ENCODE data around the gene NDUFAF8.

Gene NDUFAF8

GRCh38 chr17:81277946-81278693 is 39.0 kb downstream of the NDUFAF8 start:
- no peak for DNase-seq

- no peak for DNase-seq
Measured at GRCh38 chr17:81278831-81279230, 39.7 kb downstream of the NDUFAF8 start.

- DNase-seq, result no peak
Measured at GRCh38 chr17:81279278-81280275, 40.5 kb downstream of the NDUFAF8 start.

GRCh38 chr17:81280571-81280970 is 41.5 kb downstream of the NDUFAF8 start:
- no peak for DNase-seq

- no peak for DNase-seq
Measured at GRCh38 chr17:81282141-81282540, 43.0 kb downstream of the NDUFAF8 start.

- no peak for DNase-seq
Measured at GRCh38 chr17:81282876-81283275, 43.8 kb downstream of the NDUFAF8 start.

DNA sequence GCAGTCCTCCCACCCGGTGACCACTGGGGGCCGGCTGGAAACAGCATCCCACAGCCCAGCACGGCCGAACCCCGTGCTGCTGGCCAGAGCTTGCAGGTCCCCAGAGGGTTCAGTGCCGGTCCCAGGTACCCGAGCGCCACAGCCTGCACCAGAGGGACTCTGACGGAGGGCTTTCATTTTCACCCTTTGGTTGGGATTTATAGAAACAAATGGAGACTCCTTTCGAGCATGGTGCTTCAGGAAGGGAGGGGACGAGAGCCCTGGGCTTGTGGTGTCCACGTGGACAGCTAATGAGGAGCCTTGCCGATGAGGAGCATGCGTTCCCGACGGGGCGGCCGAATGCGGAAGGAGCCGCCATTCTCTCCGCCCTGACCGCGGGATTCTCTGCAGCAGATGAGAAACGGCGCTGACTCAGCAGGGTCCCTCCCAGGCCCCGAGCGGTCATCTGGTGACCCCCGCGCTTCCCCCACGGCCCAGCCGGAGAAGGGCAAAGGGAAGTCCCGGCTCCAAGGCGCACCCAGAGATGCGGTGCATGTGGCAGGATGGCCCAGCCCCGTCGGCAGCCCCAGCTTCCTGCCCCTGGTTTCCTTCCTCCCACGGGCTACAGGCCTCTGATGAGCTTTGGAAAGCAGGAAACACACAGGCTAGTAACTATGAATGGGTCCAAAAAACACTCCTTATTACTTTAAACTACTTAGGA is 46.2 kb downstream of the NDUFAF8 start:
- no peak for DNase-seq

DNA sequence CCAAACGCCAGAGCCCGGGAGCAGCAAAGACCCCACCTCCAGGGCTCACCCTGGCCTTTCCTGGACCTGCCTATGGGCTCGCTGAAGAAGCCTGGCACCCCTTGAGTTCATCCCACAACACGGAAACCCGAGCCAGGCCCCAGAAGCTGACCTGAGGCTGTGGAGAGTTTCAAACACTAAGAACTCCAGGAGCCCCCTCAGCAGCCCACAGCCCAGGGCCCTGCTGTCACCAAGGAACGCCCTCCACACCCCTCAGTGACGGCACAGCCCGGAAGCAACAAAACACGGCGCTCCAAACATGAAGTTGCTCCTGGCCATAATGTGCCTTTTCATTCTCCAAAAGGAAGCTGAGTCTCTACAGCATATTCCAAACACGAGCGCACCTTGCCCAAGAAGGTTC is 46.8 kb downstream of the NDUFAF8 start:
- no peak for DNase-seq

DNA sequence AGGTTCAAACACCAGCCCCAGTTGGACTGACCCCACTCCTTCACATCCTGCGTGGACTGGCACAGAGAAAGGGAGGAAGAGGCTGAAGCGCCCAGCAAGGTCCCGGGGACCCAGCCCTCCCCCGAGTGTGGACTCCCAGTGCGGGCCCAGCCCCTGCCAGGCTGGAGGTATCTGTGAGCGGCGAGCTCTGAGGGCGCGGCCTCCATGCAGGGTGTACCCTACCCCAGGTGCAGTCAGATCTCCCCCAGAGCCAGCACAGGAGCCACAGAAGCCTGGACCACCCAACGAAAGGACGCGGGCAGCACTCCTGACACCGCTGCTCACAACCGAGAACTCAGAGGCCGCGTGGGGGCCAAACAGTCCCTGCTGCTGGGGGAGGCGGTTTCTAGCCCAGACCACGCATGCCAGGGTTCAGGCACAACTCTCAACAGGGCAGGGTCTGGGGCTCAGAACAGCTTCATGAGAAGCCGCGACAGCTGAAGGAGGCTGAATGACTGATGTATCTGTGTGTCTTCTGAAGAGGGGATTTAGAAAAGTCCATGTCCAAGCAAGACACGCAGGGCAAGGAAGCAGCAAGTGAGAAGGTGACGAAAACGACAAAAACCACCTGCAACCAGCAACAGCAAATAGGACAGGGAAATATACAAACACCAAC is 47.5 kb downstream of the NDUFAF8 start:
- DNase-seq, result no peak

GRCh38 chr17:81287152-81287551 is 48.0 kb downstream of the NDUFAF8 start:
- no peak for DNase-seq

- DNase-seq, result no peak
Measured at GRCh38 chr17:81287741-81288430, 48.8 kb downstream of the NDUFAF8 start.

- DNase-seq, result no peak
Measured at GRCh38 chr17:81288715-81289114, 49.6 kb downstream of the NDUFAF8 start.

- no peak for DNase-seq
Measured at GRCh38 chr17:81289627-81290026, 50.5 kb downstream of the NDUFAF8 start.

DNA sequence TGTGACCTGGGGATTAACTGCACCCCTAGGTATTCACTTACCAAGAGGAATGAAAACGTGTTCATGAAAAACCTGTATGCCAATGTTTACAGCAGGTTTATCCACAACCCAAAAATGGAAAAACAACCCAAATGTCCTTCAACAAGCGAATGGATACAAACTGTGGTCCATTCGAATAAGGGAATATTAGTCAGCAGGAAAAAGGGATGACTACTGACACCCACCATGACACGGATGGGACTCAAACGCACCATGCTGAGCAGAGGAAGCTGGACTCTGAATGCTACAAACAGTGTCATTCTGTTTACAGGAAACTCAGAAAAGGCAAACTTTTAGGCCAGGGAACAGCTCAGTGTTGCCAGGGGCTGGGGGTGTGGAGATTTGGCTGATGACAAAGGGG is 51.1 kb downstream of the NDUFAF8 start:
- no peak for DNase-seq
